GM12891 (cell line): ENCODE results near the gene RGS21.

Experiments
- POLR2A ChIP-seq: IDR thresholded peaks from 2 replicates; pipeline ENCODE4 v1.6.1; 2011; ENCODE audit warnings: low read depth, low read length, control low read depth
- POLR2AphosphoS5 ChIP-seq: IDR thresholded peaks from 2 replicates; pipeline ENCODE4 v1.6.1; 2011; ENCODE audit warnings: low read depth, low read length, control low read depth
- TAF1 ChIP-seq: IDR thresholded peaks from 2 replicates; pipeline ENCODE4 v1.6.1; 2011; ENCODE audit warnings: low read depth, low read length, control low read depth

DNA sequence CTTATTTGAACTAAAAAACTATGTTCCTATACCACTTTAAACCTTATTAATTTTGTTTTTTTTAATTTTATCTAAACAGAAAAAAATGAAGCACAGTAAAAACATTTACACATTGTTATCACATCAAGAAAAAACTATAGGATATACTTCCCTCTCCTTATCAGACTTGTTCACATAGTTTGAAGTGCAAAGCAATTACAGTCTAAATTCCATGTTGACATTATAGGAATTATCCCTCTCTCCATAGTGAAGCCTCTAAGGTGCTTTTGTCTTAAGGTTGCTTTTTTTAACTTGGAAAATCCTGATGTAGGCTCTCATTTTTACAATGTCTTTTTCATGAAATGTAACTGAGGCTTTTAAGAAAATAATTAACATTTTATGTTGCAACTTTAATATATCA lies 85.8 kb downstream of the RGS21 start:
- TF ChIP-seq POLR2A (no peak), TAF1 (no peak), POLR2AphosphoS5 (no peak)
